ENCODE results near the gene DDX54. TPM values are rescaled to one million over a fixed set of nuclear protein-coding genes. Genes with fewer than 3 reads are reported as not detected.

DDX54 gene
- total and polyA plus RNA-seq, 2 of the 8 experiments (the other 6 are each of a cell fraction or from before 2014, with no cell fraction given), result 64.9 to 113 TPM

DNA sequence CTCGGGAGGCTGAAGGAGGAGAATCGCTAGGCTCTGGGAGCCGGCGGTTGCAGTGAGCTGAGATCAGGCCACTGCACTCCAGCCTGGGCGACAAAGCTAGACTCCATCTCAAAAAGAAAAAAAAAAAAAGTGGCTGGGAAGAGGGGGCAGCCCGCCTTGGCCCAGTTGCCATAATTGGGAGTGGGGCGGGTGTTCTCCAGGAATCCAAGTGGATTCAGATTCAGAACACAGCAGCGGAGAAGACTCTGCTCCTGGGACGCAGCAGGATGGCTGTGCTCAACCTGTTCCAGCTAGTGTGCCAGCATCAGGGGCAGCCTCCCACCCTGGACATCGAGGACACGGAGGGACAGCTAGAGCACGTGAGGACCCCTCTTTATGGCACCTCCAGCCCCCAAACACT is 30.2 kb downstream of the DDX54 start (continued):
- TF ChIP-seq KDM1A (IDR thresholded peaks at IDR 0.05; ENCODE audit: borderline replicate concordance, low read length) (no peak), PHF8 (conservative IDR thresholded peaks at IDR 0.05; ENCODE audit: low read depth, low read length) (no peak)
